ENCODE results near the gene RBPJ.
A peak's percentile ranks its signal among the peaks of the same experiment; 100 is the strongest.

The RBPJ gene

GRCh38 chr4:26320538-26321372 is at the start of gene RBPJ:
Gene RBPJ, plus strand, starts transcription at chr4:26321014. Its CDS starts 15 bp downstream, at chr4:26321029.
- peak; percentile 85 for DNase-seq

GRCh38 chr4:26271703-26272102 is 49.1 kb upstream of the RBPJ start:
- DNase-seq: no peak

DNA sequence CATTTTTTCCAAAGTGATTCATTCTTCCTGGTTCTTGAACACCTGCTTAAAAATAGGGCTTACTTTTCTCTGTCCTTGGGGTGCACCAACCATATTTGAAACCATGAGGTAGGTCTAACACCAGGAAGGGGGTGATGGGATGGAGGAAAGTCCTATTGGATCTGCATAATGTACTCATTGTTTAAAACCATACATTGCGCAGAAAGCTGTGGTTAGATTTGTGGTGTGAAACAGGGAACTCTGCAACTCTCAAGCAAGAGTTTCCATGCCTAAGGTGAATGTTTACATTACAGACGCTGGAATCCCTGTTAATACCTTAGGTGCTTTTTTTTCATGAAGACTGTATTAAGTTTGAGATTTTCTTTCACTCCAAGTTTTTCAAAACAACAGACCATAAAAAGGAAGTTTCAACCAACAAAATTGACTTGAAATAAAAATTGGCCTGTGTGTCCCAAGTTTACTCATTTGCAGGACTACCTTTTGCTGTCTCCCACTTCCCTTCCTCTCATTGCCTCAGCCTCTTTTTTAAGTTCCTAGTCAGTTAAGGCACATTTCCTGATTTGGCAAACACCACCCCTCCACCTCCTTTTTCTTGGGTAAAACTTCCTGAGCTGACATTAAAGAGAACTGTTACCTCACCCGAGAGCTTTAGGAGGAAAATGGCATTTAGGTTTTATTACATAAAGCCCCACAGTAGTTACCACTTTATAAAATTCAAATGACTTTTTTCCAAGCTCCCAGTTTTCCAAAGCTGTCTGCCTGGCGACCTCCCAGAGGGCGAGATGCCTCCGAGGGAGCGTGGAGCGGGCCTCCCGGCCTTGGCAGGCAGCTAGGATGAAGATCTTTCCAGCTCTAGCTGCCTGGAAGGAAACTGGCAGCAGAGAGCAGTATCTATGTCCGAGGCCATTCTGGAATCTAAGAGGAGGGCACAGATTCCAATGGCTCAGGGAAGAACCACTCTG is 47.9 kb upstream of the RBPJ start:
- DNase-seq: no peak

DNA sequence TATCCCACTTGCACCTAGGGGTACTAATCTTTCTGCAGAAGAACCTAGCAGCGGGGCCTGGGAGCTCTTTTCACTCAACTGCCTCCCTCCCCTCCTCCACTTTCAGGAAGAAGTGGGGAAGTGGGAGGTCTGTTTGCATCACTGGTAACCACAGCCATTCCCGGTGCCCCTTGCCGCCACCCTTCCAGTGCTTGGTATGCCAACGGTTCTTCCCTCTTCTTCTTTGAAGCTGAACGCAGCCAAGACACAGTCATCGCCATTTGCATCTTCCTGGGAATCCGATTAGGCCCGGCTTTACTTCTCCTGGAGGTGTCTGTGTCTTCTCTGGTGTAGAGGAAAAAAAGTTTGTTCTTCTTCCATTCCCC is 47.2 kb upstream of the RBPJ start:
- no peak for DNase-seq

DNA sequence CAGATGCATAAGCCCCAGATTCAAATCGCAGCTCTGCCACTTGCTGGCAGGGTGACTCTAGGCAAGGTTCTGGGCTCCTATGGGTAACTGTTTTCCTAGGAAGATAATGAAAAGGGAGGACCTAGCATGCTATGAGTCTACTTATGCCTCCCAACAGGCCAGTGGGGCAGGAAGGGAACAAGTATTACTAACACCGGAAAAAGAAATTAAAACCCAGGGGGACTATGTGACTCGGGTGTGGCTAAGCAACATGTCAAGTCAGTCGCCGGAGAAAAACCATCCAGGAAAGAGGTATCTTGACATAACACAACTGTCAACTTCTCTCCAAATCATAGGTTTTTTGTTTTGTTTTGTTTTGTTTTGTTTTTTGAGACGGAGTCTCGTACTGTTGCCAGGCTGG is 45.5 kb upstream of the RBPJ start:
- no peak for DNase-seq

- no peak for DNase-seq
These were observed 41.4 kb upstream of the RBPJ start for GRCh38 chr4:26279446-26279845.

GRCh38 chr4:26281881-26282280 is 38.9 kb upstream of the RBPJ start:
- no peak for DNase-seq

DNA sequence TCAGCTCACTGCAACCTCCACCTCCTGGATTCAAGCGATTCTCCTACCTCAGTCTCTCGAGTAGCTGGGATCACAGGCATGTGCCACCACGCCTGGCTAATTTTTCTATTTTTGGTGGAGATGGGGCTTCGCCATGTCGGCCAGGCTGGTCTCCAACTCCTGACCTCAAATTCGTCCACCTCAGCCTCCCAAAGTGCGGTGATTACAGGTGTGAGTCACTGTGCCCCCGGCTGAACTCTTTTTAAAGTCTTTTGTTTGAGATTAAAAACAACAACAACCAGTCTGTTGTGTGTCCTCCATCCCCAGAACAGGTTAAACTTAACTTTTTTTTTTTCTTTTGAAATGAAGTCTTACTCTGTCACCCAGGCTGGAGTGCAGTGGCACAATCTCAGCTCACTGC is 36.3 kb upstream of the RBPJ start:
- no peak for DNase-seq

- DNase-seq: no peak
These were observed 35.5 kb upstream of the RBPJ start for GRCh38 chr4:26285272-26285671.

DNA sequence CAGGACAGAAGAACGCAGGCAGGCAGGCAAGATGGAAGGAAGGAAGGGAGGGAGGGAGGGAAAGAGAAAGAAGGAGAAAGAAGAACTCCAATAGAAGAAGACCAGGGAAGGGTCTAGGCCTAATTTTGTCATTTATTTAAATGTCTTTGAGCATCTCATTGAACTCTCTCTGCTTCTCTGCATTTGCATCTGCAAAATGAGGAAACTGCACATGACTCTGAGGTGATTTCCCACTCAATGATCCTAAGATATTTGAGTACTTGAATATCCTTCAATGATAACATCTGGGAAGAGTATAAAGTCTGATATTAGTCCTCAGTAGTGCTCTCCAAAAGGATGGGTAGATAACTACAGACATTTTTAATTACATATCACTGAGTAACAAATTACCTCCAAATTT is 33.1 kb upstream of the RBPJ start:
- DNase-seq: no peak

GRCh38 chr4:26288355-26288909 is 32.4 kb upstream of the RBPJ start:
- peak; percentile 33 for DNase-seq

- DNase-seq: no peak
These were observed 31.4 kb upstream of the RBPJ start for GRCh38 chr4:26289401-26289800.

GRCh38 chr4:26290321-26290720 is 30.5 kb upstream of the RBPJ start:
- DNase-seq: no peak

GRCh38 chr4:26294904-26295303 is 25.9 kb upstream of the RBPJ start:
- no peak for DNase-seq

- DNase-seq: no peak
These were observed 24.8 kb upstream of the RBPJ start for GRCh38 chr4:26296021-26296420.

- DNase-seq: no peak
These were observed 24.3 kb upstream of the RBPJ start for GRCh38 chr4:26296514-26296913.

DNA sequence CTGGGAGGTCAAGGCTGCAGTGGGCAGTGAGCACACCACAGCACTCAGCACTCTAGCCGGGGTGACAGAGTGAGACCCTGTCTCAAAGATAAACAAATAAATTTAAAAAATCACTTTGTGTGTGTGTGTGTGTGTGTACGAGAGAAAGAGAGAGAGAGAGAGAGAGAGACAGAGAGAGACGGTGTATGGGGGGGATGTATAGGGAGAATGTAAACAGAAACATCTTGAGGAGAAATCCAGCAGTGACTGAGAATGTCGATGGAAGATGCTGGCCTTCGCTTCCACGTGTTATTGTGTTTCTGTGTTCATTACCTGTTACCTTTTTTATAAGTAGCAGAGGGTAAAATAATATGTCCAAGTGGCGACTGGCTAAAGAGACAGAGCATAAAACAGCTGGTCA is 23.6 kb upstream of the RBPJ start:
- no peak for DNase-seq

GRCh38 chr4:26298198-26298947 is 22.4 kb upstream of the RBPJ start:
- no peak for DNase-seq

- peak; percentile 20 for DNase-seq
These were observed 21.4 kb upstream of the RBPJ start for GRCh38 chr4:26299254-26299882.

GRCh38 chr4:26300314-26301307 is 20.2 kb upstream of the RBPJ start:
- no peak for DNase-seq
